Stimulated activated CD8-positive, alpha-beta memory T cell treated with anti-CD3 and anti-CD28 coated beads, Interleukin-4, amount 100 ng/mL, for 4 hours (primary cell): ENCODE data around the gene GAS6.
"Not testable (repeated sequence)": the region's sequence is repeated elsewhere in the genome, so short reads cannot be mapped to it uniquely, and the experiment has no call there.

Experiments used
- DNase-seq, 2 donors: peaks; one replicate each; pipeline ENCODE4 v3.0.0-alpha.2; 2020; ENCODE audit warnings: low read depth in 2 of 2, low spot score in 1 of 2

Gene GAS6

GRCh38 chr13:113863524-113864272, at the start of gene GAS6:
Gene GAS6, minus strand, starts transcription at chr13:113864076. Its CDS starts 156 bp downstream, at chr13:113863920.
- DNase-seq = no peak

- DNase-seq = not testable (repeated sequence)
Measured at GRCh38 chr13:113913408-113913807, 49.5 kb upstream of the GAS6 start.

- DNase-seq = no peak
Measured at GRCh38 chr13:113912596-113912995, 48.7 kb upstream of the GAS6 start.

- DNase-seq = no peak
Measured at GRCh38 chr13:113907635-113908617, 44.0 kb upstream of the GAS6 start.

- DNase-seq = no peak
Measured at GRCh38 chr13:113906571-113906970, 42.7 kb upstream of the GAS6 start.

GRCh38 chr13:113905942-113906341, 42.1 kb upstream of the GAS6 start:
- DNase-seq = no peak

- DNase-seq = no peak
Measured at GRCh38 chr13:113905018-113905417, 41.1 kb upstream of the GAS6 start.

- DNase-seq = no peak
Measured at GRCh38 chr13:113904411-113904810, 40.5 kb upstream of the GAS6 start.

- DNase-seq = no peak
Measured at GRCh38 chr13:113903912-113904311, 40.0 kb upstream of the GAS6 start.

- no peak for DNase-seq
Measured at GRCh38 chr13:113902986-113903775, 39.3 kb upstream of the GAS6 start.

- no peak for DNase-seq
Measured at GRCh38 chr13:113902481-113902880, 38.6 kb upstream of the GAS6 start.

- no peak for DNase-seq
Measured at GRCh38 chr13:113901642-113902041, 37.8 kb upstream of the GAS6 start.

GRCh38 chr13:113901231-113901630, 37.4 kb upstream of the GAS6 start:
- no peak for DNase-seq

- no peak for DNase-seq
Measured at GRCh38 chr13:113900646-113901045, 36.8 kb upstream of the GAS6 start.

- DNase-seq = no peak
Measured at GRCh38 chr13:113898391-113898790, 34.5 kb upstream of the GAS6 start.

- DNase-seq = no peak
Measured at GRCh38 chr13:113897966-113898365, 34.1 kb upstream of the GAS6 start.

GRCh38 chr13:113897161-113897560, 33.3 kb upstream of the GAS6 start:
- DNase-seq = no peak

- DNase-seq = no peak
Measured at GRCh38 chr13:113895436-113895835, 31.6 kb upstream of the GAS6 start.

- no peak for DNase-seq
Measured at GRCh38 chr13:113890774-113891480, 27.1 kb upstream of the GAS6 start.

GRCh38 chr13:113889467-113889866, 25.6 kb upstream of the GAS6 start:
- DNase-seq = no peak
